Fibroblast of mammary gland (primary cell): ENCODE results near the gene TACR2.

Experiments
- DNase-seq: peaks from one replicate; pipeline ENCODE4 v3.0.0-alpha.2; 2010; ENCODE audit warnings: low read depth
- H3K4me3 ChIP-seq: 2 replicates; pipeline ENCODE4 v1.5.1; 2011; ENCODE audit warnings: low read depth, mild to moderate bottlenecking, low read length, moderate library complexity; ENCODE audit not compliant: control insufficient read depth
- TF ChIP-seq, protein P1 (sequence below): conservative IDR thresholded peaks from 2 replicates; pipeline ENCODE4 v1.5.1; 2011; ENCODE audit warnings: low read depth, low read length, inconsistent platforms; ENCODE audit not compliant: control insufficient read depth, insufficient read depth

Gene TACR2

DNA sequence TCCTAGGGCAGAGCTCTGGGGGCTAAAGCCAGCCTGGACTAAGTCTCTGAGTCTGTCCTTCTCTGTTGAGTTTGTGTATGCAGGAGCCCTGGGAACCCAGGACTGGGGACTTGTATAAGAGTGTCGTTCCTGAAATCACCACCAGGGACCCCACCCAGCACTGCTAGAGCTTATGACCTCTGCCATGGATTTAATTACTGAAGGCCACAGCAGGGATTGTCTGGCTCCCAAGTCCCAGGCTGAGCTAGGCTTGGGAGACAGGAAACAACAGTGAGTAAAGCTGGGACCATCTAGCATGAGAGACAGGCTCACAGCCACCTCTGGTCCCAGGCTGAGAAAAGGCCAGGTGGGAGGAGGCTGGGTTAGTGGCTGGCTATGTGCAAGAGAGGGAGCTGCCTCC lies 33.1 kb upstream of the TACR2 start:
- TF ChIP-seq, protein P1, sequence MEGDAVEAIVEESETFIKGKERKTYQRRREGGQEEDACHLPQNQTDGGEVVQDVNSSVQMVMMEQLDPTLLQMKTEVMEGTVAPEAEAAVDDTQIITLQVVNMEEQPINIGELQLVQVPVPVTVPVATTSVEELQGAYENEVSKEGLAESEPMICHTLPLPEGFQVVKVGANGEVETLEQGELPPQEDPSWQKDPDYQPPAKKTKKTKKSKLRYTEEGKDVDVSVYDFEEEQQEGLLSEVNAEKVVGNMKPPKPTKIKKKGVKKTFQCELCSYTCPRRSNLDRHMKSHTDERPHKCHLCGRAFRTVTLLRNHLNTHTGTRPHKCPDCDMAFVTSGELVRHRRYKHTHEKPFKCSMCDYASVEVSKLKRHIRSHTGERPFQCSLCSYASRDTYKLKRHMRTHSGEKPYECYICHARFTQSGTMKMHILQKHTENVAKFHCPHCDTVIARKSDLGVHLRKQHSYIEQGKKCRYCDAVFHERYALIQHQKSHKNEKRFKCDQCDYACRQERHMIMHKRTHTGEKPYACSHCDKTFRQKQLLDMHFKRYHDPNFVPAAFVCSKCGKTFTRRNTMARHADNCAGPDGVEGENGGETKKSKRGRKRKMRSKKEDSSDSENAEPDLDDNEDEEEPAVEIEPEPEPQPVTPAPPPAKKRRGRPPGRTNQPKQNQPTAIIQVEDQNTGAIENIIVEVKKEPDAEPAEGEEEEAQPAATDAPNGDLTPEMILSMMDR: peak; percentile 45
- DNase-seq: peak; percentile 66
- H3K4me3 ChIP-seq: no peak overlapping the region

DNA sequence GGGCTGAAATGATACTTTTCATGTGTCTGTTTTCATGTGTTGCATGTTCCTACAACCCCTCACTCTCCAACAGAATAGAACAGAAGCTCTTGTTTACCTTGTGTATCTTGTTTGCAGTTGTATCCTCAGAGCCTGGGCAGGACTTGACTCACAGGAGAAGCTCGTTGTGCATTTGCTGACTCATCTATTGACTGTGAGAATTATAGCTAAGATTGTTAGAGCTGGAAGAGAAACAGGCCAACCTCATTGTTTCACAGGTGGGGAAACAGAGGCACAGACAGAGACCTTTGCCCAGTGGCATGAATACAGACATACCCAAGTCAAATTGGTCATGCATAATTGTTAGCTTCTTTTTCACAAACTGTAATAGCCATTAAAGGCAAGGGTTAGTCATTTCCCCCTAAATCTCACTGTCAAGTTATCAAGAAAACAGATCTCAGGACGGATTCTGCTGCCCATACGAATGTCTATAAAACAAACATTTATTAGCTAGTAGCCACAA lies 30.0 kb upstream of the TACR2 start:
- H3K4me3 ChIP-seq: no peak overlapping the region
- peak; percentile 80 for DNase-seq
- TF ChIP-seq, protein P1: no peak

DNA sequence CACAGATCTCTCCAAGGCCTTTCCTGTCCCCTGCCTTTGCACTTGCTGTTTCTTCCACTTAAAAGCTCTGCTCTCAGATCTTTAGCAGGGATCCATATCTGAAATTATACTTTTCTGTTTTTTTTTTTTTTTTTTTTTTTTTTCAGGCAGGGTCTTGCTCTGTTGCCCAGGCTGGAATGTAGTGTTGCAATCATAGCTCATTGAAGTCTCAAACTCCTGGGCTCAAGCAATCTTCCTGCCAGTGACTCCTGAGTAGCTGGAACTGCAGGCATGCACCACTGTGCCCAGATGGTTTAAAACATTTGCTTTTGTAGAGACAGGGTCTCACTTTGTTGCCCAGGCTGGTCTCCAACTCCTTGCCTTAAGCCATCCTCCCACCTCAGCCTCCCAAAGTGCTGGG lies 29.5 kb upstream of the TACR2 start:
- TF ChIP-seq, protein P1: no peak
- DNase-seq: no peak
- no peak overlapping the region for H3K4me3 ChIP-seq

DNA sequence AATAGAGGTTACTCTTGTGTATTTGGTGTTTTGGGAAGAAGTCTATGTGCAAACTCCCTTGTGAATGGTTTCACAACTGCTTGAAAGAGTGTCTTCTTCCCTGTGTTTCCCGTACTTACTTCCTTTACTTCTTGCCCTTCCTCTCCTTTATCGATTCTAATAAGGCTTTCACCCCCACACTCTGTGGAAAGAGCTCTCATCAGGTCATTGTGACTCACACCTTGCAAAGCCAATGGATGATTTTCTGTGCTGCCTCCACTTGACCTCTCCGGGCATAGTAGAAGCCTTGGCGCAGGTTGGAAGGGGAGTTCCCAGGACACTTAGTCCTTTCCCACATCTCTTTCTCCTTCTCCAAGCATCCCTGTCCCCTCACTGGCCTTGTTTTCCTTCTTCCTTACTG lies 28.3 kb upstream of the TACR2 start:
- no peak overlapping the region for H3K4me3 ChIP-seq
- TF ChIP-seq, protein P1: no peak
- DNase-seq: peak; percentile 66

DNA sequence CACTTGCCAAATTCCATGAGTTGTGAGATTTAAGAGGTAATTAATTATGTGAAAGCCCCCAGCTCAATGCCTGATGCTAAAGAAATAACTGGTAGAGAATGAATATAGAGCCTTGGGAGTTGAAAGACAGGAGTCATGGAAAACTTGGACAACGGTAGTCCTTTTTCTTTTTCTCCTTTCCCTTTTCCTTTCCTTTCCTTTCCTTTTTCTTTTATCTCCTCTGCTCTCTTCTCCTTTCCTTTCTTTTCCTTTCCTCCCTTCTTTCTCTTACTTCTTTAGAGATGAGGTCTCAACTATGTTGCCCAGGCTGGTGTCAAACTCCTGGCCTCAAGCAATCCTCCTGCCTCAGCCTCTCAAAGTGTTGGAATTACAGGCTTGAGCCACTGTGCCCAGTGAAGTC lies 26.6 kb upstream of the TACR2 start:
- TF ChIP-seq, protein P1: no peak
- no peak for DNase-seq
- H3K4me3 ChIP-seq: no peak overlapping the region

DNA sequence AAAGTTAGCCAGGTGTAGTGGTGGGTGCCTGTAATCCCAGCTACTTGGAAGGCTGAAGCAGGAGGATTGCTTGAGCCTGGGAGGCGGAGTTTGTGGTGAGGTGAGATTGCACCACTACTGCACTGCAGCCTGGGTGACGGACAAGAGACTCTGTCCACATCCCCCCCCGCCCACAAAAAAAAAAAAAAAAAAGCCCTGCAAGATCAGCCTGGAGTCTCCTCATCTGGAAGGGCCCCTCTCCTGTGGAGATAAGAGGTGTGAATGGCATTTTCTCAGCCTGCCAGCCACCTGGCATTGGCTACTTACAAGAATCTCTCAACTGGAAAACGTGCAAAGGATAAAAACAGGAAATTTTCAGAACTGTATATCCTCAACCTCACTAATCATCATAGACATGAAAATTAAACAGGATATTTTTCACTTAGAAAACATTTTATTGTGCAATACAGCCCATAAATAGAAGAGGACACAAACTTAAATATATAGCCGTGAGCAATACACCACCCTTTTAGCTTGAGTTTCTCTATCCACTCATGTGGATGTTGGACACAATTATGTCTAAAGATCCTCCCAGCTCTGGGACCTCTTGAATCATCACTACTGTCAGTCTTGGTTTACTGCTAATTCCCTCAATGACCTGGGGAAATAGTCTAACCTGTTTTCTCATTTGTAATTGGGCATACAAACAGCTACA lies 23.2 kb upstream of the TACR2 start:
- H3K4me3 ChIP-seq: no peak overlapping the region
- peak; percentile 71 for DNase-seq
- TF ChIP-seq, protein P1: no peak

DNA sequence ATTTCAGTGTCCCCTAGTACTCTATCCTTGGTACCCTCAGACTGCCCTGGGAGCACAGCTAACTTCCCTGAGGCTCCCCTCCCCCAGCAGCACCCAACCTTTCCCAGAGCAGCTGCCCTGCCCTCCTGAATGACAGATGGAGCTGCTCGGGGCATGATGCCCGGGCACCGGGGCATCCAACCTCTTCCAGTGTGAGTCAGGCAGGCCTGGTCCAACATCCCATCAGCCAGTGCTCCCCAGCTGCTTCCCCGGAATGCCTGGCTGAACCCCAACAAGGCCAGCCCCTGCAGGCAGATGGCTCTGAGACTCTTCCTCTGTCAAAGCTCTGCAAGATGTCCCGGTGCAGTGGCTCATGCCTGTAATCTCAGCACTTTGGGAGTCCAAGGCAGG lies 22.6 kb upstream of the TACR2 start:
- H3K4me3 ChIP-seq: no peak overlapping the region
- TF ChIP-seq, protein P1: no peak
- DNase-seq: peak; percentile 16
